HepG2 (cell line): ENCODE data around the gene INO80B. TPM values are rescaled to one million over a fixed set of nuclear protein-coding genes. Genes with fewer than 3 reads are reported as not detected.
A peak's percentile ranks its signal among the peaks of the same experiment; 100 is the strongest.

Experiments
- CCDC6 ChIP-seq: sonication (generic); formaldehyde crosslinking; IDR thresholded peaks from 2 replicates; pipeline ENCODE4 v1.8.1; 2022; ENCODE audit warnings: mild to moderate bottlenecking, missing genetic modification reagents, moderate library complexity
- EP300 ChIP-seq, 3 experiments: sonication (generic) in 1 of 3; formaldehyde crosslinking in 1 of 3; IDR thresholded peaks; 2 replicates each; pipeline versions ENCODE4 v1.5.1 to v1.6.1; 2011 to 2020; ENCODE audit warnings: low read depth in 2 of 3, low read length in 2 of 3, borderline replicate concordance in 1 of 3, improper control_type of control experiment in 1 of 3, mild to moderate bottlenecking in 1 of 3, missing genetic modification reagents in 1 of 3, moderate library complexity in 1 of 3
- FOXK1 ChIP-seq: sonication (generic); formaldehyde crosslinking; IDR thresholded peaks from 2 replicates; pipeline ENCODE4 v1.4.0; 2020; ENCODE audit warnings: low read depth, missing genetic modification reagents, borderline replicate concordance
- GLI4 ChIP-seq: sonication (generic); formaldehyde crosslinking; IDR thresholded peaks from 2 replicates; pipeline ENCODE4 v1.5.1; 2020; ENCODE audit warnings: missing genetic modification reagents, mild to moderate bottlenecking, moderate library complexity, borderline replicate concordance
- HMG20B ChIP-seq: conservative IDR thresholded peaks from 2 replicates; pipeline ENCODE4 v1.6.1; 2016; ENCODE audit warnings: missing genetic modification reagents, missing compliant biosample characterization
- HMGA1 ChIP-seq: sonication (generic); formaldehyde crosslinking; conservative IDR thresholded peaks from 2 replicates; pipeline ENCODE4 v1.4.0; 2020; ENCODE audit warnings: missing genetic modification reagents
- HOXA9 ChIP-seq: sonication (generic); formaldehyde crosslinking; IDR thresholded peaks from 2 replicates; pipeline ENCODE4 v1.8.1; 2022; ENCODE audit warnings: missing genetic modification reagents, mild to moderate bottlenecking, moderate library complexity, borderline replicate concordance
- MATR3 ChIP-seq: sonication (generic); formaldehyde crosslinking; IDR thresholded peaks from 2 replicates; pipeline ENCODE4 v1.4.0; 2020; ENCODE audit warnings: missing genetic modification reagents
- ONECUT2 ChIP-seq: sonication (generic); formaldehyde crosslinking; IDR thresholded peaks from 2 replicates; pipeline ENCODE4 v1.4.0; 2020; ENCODE audit warnings: missing genetic modification reagents
- RNF2 ChIP-seq: fragments of 450-650 bp; conservative IDR thresholded peaks from 2 replicates; pipeline ENCODE4 v1.6.1; 2016; ENCODE audit warnings: low read depth
- SPEN ChIP-seq: sonication (generic); formaldehyde crosslinking; IDR thresholded peaks from 2 replicates; pipeline ENCODE4 v1.5.1; 2020; ENCODE audit warnings: low read depth, mild to moderate bottlenecking, missing genetic modification reagents
- ZFAT ChIP-seq: sonication (generic); formaldehyde crosslinking; conservative IDR thresholded peaks from 2 replicates; pipeline ENCODE4 v1.8.1; 2023; ENCODE audit warnings: missing genetic modification reagents, inconsistent platforms
- ZFYVE20 ChIP-seq: sonication (generic); formaldehyde crosslinking; IDR thresholded peaks from 2 replicates; pipeline ENCODE4 v1.8.0; 2023; ENCODE audit warnings: low read depth, mild to moderate bottlenecking, moderate library complexity, missing genetic modification reagents, borderline replicate concordance
- ZNF207 ChIP-seq: fragments of 450-650 bp; IDR thresholded peaks from 2 replicates; pipeline ENCODE4 v1.6.1; 2016; ENCODE audit warnings: antibody characterized with exemption, borderline replicate concordance
- ZNF562 ChIP-seq: sonication (generic); formaldehyde crosslinking; IDR thresholded peaks from 2 replicates; pipeline ENCODE4 v1.8.0; 2022; ENCODE audit warnings: missing genetic modification reagents, borderline replicate concordance
- ZNF629 ChIP-seq: sonication (generic); formaldehyde crosslinking; conservative IDR thresholded peaks from 2 replicates; pipeline ENCODE4 v1.5.0; 2020; ENCODE audit warnings: missing genetic modification reagents
- ZNF749 ChIP-seq: sonication (generic); formaldehyde crosslinking; IDR thresholded peaks from 2 replicates; pipeline ENCODE4 v1.8.0; 2022; ENCODE audit warnings: mild to moderate bottlenecking, missing genetic modification reagents, moderate library complexity, borderline replicate concordance
- ZSCAN20 ChIP-seq: sonication (generic); formaldehyde crosslinking; IDR thresholded peaks from 2 replicates; pipeline ENCODE4 v1.4.0; 2020; ENCODE audit warnings: missing genetic modification reagents, mild to moderate bottlenecking, borderline replicate concordance
- polyA plus RNA-seq, 8 experiments: library from polyadenylated mRNA; depleted of rRNA in 3 of 8; stranded (reverse) in 7 of 8; unstranded in 1 of 8; fragments of >200 nt; fragmentation: Illumina TruSeq in 4 of 8; extraction: Trizol in 4 of 8; gene quantifications; 2 replicates each; pipeline versions ENCODE4 v1.2.1 to v1.2.3, GENCODE V29; 2011 to 2016; ENCODE audit warnings: low read depth in 4 of 8, missing spikeins in 1 of 8, mixed read lengths in 1 of 8; ENCODE audit not compliant: insufficient read depth in 1 of 8
- total RNA-seq, 5 experiments: library from RNA; depleted of rRNA; stranded (reverse); fragments of >200 nt; fragmentation: Illumina TruSeq; extraction: Trizol; gene quantifications; 2 replicates each; pipeline ENCODE4 v1.2.3, GENCODE V29; 2016; ENCODE audit warnings: low read depth in 1 of 5
- TF ChIP-seq, protein P1 (sequence below): sonication (generic); formaldehyde crosslinking; IDR thresholded peaks from 2 replicates; pipeline ENCODE4 v1.4.0; 2020; ENCODE audit warnings: missing genetic modification reagents
- TF ChIP-seq, protein P2 (sequence below): sonication (generic); formaldehyde crosslinking; IDR thresholded peaks from 2 replicates; pipeline ENCODE4 v1.4.0; 2020; ENCODE audit warnings: missing genetic modification reagents; ENCODE audit errors: not compliant biosample characterization
- TF ChIP-seq, protein P3 (sequence below): sonication (generic); formaldehyde crosslinking; IDR thresholded peaks from 2 replicates; pipeline ENCODE4 v1.8.0; 2022; ENCODE audit warnings: missing genetic modification reagents, mild to moderate bottlenecking, inconsistent platforms, borderline replicate concordance

Gene INO80B
- total and polyA plus RNA-seq, 2 of the 13 experiments (the other 11 are each of a cell fraction or from before 2014, with no cell fraction given), result 6.2 to 14.5 TPM

DNA sequence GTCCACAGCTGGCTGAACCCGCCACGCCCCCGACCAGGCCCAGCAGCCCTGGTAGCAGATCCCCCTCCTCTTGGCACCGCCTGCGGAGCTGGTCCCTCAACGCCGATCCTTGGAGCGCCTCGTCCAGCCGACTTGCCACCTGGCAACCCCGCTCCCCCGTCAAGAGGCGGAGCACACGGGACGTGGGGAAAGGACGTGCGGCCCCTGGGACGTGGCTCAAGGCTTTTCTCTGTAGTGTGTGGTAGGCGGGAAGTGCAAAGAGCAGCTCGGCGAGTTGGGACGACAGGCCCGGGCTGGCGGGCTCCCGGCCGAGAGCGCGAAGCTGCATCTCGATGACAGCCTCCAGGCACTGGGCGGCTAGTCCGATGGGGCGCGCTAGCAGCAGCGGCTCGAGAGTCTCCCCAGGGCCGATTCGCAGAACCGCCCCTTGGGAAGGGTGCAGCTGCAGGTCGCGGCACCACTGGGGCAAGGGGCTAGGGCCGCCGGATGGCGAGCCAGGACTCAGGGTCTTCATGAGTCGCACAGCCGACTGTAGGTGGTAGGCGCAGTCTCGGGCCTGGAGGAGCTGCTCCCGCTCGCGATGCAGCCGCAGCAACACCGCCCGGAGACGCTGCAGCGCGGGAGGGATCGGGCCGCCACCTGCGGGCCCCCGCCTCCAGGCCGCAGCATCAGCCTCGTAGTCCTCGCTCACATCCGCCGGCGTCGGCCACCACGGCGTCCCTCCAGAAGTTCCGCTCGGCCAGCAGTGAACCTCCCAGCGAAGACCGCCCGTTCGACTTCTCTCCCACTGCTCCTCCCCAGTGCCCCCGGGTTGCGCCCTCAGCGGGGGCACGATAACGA, 27.3 kb downstream of the INO80B start (continued):
- TF ChIP-seq, protein P1, sequence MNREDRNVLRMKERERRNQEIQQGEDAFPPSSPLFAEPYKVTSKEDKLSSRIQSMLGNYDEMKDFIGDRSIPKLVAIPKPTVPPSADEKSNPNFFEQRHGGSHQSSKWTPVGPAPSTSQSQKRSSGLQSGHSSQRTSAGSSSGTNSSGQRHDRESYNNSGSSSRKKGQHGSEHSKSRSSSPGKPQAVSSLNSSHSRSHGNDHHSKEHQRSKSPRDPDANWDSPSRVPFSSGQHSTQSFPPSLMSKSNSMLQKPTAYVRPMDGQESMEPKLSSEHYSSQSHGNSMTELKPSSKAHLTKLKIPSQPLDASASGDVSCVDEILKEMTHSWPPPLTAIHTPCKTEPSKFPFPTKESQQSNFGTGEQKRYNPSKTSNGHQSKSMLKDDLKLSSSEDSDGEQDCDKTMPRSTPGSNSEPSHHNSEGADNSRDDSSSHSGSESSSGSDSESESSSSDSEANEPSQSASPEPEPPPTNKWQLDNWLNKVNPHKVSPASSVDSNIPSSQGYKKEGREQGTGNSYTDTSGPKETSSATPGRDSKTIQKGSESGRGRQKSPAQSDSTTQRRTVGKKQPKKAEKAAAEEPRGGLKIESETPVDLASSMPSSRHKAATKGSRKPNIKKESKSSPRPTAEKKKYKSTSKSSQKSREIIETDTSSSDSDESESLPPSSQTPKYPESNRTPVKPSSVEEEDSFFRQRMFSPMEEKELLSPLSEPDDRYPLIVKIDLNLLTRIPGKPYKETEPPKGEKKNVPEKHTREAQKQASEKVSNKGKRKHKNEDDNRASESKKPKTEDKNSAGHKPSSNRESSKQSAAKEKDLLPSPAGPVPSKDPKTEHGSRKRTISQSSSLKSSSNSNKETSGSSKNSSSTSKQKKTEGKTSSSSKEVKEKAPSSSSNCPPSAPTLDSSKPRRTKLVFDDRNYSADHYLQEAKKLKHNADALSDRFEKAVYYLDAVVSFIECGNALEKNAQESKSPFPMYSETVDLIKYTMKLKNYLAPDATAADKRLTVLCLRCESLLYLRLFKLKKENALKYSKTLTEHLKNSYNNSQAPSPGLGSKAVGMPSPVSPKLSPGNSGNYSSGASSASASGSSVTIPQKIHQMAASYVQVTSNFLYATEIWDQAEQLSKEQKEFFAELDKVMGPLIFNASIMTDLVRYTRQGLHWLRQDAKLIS, result peak; percentile 50
- TF ChIP-seq MATR3 (CRISPR knock-in tag) (no peak), ZFYVE20 (CRISPR knock-in tag) (0 out of 2 replicates have a peak, but pooled peaks have one; percentile 78), ZFAT (CRISPR knock-in tag) (0 out of 2 replicates have a peak, but pooled peaks have one; percentile 35), ZSCAN20 (CRISPR knock-in tag) (0 out of 2 replicates have a peak, but pooled peaks have one; percentile 19), RNF2 (0 out of 2 replicates have a peak, but pooled peaks have one; percentile 43), ZNF629 (CRISPR knock-in tag) (peak; percentile 24; the same call in 1 of the 2 replicates), ZNF749 (CRISPR knock-in tag) (no peak; the same call in none of the 2 replicates), ONECUT2 (CRISPR knock-in tag) (0 out of 2 replicates have a peak, but pooled peaks have one; percentile 54), HMG20B (CRISPR knock-in tag) (no peak; the same call in 1 of the 2 replicates), ZNF207 (no peak), FOXK1 (no peak), SPEN (CRISPR knock-in tag) (peak; percentile 76), HMGA1 (CRISPR knock-in tag) (no peak), HOXA9 (peak; percentile 73), ZNF562 (CRISPR knock-in tag) (no peak), CCDC6 (CRISPR knock-in tag) (no peak), EP300 (IDR thresholded peaks at IDR 0.05; ENCODE audit: low read depth in 2 of 2, low read length in 2 of 2) (no peak), EP300 (CRISPR knock-in tag; IDR thresholded peaks at IDR 0.05; ENCODE audit: borderline replicate concordance) (no peak), GLI4 (CRISPR knock-in tag) (no peak)
- TF ChIP-seq, protein P2, sequence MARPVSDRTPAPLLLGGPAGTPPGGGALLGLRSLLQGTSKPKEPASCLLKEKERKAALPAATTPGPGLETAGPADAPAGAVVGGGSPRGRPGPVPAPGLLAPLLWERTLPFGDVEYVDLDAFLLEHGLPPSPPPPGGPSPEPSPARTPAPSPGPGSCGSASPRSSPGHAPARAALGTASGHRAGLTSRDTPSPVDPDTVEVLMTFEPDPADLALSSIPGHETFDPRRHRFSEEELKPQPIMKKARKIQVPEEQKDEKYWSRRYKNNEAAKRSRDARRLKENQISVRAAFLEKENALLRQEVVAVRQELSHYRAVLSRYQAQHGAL (CRISPR knock-in tag), result peak; percentile 74
- TF ChIP-seq, protein P3, sequence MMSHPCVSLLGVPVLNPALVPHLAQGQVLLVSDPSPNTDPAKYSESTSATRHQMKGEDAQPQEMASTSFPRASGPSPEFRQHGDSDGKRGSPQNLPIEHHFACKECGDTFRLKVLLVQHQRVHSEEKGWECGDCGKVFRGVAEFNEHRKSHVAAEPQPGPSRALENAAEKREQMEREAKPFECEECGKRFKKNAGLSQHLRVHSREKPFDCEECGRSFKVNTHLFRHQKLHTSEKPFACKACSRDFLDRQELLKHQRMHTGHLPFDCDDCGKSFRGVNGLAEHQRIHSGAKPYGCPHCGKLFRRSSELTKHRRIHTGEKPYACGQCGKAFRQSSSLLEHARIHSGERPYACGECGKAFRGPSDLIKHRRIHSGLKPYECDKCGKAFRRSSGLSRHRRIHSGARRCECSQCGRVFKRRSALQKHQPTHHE (CRISPR knock-in tag), result peak; percentile 77; the same call in 1 of the 2 replicates
